Natural killer cell (primary cell): ENCODE measurements around the gene NARF. TPM values are rescaled to one million over a fixed set of nuclear protein-coding genes. Genes with fewer than 3 reads are reported as not detected.

ENCODE experiments used
- ATAC-seq, 3 donors: fragments of 150-1000 bp in 2 of 3; fragments of 200-7000 bp in 1 of 3; cut with Tn5 transposase; 1 replicate in 1 of 3; 2 replicates in 2 of 3; pipeline ENCODE4 v1.10.0; 2021; ENCODE audit warnings: mild to moderate bottlenecking in 2 of 3, moderate library complexity in 2 of 3
- DNase-seq, 2 donors: peaks; one replicate each; pipeline versions ENCODE4 v3.0.0 to v3.0.0-alpha.2; 2013 to 2021; ENCODE audit warnings: mixed read lengths in 1 of 2
- H3K27ac ChIP-seq: one replicate; pipeline ENCODE4 v1.5.1; 2013; ENCODE audit warnings: mild to moderate bottlenecking, low read length
- H3K27me3 ChIP-seq: one replicate; pipeline ENCODE4 v1.6.1; 2013; ENCODE audit warnings: low read length; ENCODE audit not compliant: control insufficient read depth, insufficient read depth
- H3K36me3 ChIP-seq: one replicate; pipeline ENCODE4 v1.6.1; 2013; ENCODE audit warnings: low read length; ENCODE audit not compliant: control insufficient read depth, insufficient read depth
- H3K4me1 ChIP-seq: one replicate; pipeline ENCODE4 v1.6.1; 2013; ENCODE audit warnings: low read length; ENCODE audit not compliant: control insufficient read depth, insufficient read depth
- H3K4me3 ChIP-seq: one replicate; pipeline ENCODE4 v1.5.1; 2013; ENCODE audit warnings: low read length
- H3K9me3 ChIP-seq: one replicate; pipeline ENCODE4 v1.6.1; 2013; ENCODE audit warnings: low read length; ENCODE audit not compliant: control insufficient read depth, insufficient read depth
- H3K27ac Mint-ChIP-seq, 2 donors: one replicate each; pipeline ENCODE4 v1.8.0; 2022; ENCODE audit warnings: mild to moderate bottlenecking in 2 of 2, mixed read lengths in 2 of 2, moderate library complexity in 1 of 2
- H3K27me3 Mint-ChIP-seq, 2 donors: one replicate each; pipeline ENCODE4 v1.8.0; 2022; ENCODE audit warnings: low read depth in 2 of 2, mixed read lengths in 2 of 2
- H3K36me3 Mint-ChIP-seq: one replicate; pipeline ENCODE4 v1.8.0; 2022; ENCODE audit warnings: mixed read lengths
- H3K4me1 Mint-ChIP-seq, 2 donors: one replicate each; pipeline ENCODE4 v1.8.0; 2022; ENCODE audit warnings: mixed read lengths in 2 of 2
- H3K4me3 Mint-ChIP-seq: one replicate; pipeline ENCODE4 v1.8.0; 2022; ENCODE audit warnings: mild to moderate bottlenecking, moderate library complexity, mixed read lengths
- H3K9me3 Mint-ChIP-seq, 2 donors: one replicate each; pipeline ENCODE4 v1.8.0; 2022; ENCODE audit warnings: mixed read lengths in 2 of 2
- CTCF ChIP-seq: fragments of 200-600 bp; IDR thresholded peaks from one replicate; pipeline ENCODE4 v1.8.0; 2022; ENCODE audit warnings: antibody characterized with exemption
- WGBS: methylation state at CpG from one replicate; pipeline ENCODE4 v1.1.7; 2013; ENCODE audit warnings: missing lambda C conversion rate; ENCODE audit not compliant: insufficient coverage; 5-methylcytosine and 5-hydroxymethylcytosine counted together
- intact Hi-C: fragments of 100-400 bp; cut with micrococcal nuclease; formaldehyde crosslinking; loops from one replicate; pipeline ENCODE4 v1.14.2; 2022
- total RNA-seq, 4 donors: library from RNA; stranded (reverse); fragments of 120-200 nt in 1 of 4; gene quantifications; one replicate each; pipeline versions ENCODE4 v1.2.3 to v1.2.4, GENCODE V29; 2013 to 2022

Gene NARF
- total RNA-seq, 3 donors from 2014 or later (not counting 1 experiment from before 2014, with no cell fraction given): 130 to 203 (median 158) TPM

DNA sequence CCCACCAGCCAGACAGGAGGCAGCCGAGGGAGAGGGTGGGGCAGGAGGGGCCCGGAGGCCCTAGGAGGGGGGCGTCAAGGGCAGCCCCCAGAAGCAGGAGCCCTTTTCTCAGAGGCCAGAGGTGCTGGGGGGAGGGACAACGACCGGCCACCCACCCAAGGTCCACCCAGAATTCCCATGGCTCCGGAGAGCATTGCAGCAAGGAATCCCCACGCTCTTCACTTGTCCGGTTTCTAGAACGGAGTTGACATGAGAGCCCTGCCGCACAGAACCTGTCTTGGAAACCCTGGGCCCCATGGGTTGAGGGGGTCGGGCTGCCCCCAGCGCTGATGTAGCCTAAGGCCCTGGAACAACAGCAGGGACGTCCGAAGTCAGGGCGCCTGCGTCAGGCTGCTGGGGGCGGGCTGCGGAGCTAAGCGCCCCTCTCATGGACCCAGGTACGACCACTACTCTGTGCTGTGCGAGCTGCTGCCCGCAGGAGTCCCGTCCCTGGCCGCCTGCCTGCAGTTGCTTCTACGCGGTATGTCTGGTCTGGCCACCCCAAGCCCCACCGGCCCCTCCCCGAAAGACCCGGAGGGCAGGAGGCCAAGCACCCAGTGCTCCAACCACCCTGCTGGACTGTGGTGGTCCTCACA is 19.2 kb upstream of the NARF start:
- Histone ChIP-seq H3K36me3 (peaks cover 42% of the 10 kb centered on the region), H3K4me1 (peaks cover 48% of the 10 kb centered on the region), H3K27me3 (no peaks in the 10 kb centered on the region), H3K9me3 (no peaks in the 10 kb centered on the region), H3K27ac (no peak overlapping the region), H3K4me3 (no peak overlapping the region)
- Mint-ChIP-seq H3K36me3 (no peaks in the 10 kb centered on the region), H3K27me3 (no peaks in the 10 kb centered on the region), H3K4me3 (no peak overlapping the region), H3K27ac (no peak overlapping the region), H3K4me1 (peaks cover 7 to 22% of the 10 kb centered on the region in 2 donors), H3K9me3 (no peaks in the 10 kb centered on the region)
- no peak for ATAC-seq
- 95% methylated on average over 29 of the region's 29 CpGs for WGBS
- intact Hi-C loops: no loop called here
- TF ChIP-seq CTCF: no peak
- no peak for DNase-seq

GRCh38 chr17:82439829-82440365 is 18.6 kb upstream of the NARF start:
- H3K9me3 Mint-ChIP-seq: no peaks in the 10 kb centered on the region
- 94% methylated on average over 34 of the region's 34 CpGs for WGBS
- intact Hi-C loops: no loop called here
- no peaks in the 10 kb centered on the region for H3K27me3 Mint-ChIP-seq
- peaks cover 7 to 19% of the 10 kb centered on the region in 2 donors for H3K4me1 Mint-ChIP-seq
- no peak overlapping the region for H3K27ac Mint-ChIP-seq
- H3K4me3 Mint-ChIP-seq: no peak overlapping the region
- H3K9me3 ChIP-seq: no peaks in the 10 kb centered on the region
- H3K36me3 Mint-ChIP-seq: no peaks in the 10 kb centered on the region
- DNase-seq (no peak), ATAC-seq (no peak)
- TF ChIP-seq CTCF: no peak
- peaks cover 48% of the 10 kb centered on the region for H3K4me1 ChIP-seq
- H3K4me3 ChIP-seq: no peak overlapping the region
- no peak overlapping the region for H3K27ac ChIP-seq
- peaks cover 47% of the 10 kb centered on the region for H3K36me3 ChIP-seq
- H3K27me3 ChIP-seq: no peaks in the 10 kb centered on the region

- no peak for TF ChIP-seq CTCF
- peak overlapping the region; percentile 33 to 54 for H3K27ac Mint-ChIP-seq
- Histone ChIP-seq H3K9me3 (no peaks in the 10 kb centered on the region), H3K27me3 (no peaks in the 10 kb centered on the region), H3K4me3 (no peak overlapping the region), H3K4me1 (peaks cover 48% of the 10 kb centered on the region), H3K36me3 (peaks cover 52% of the 10 kb centered on the region), H3K27ac (no peak overlapping the region)
- H3K36me3 Mint-ChIP-seq: no peaks in the 10 kb centered on the region
- no peaks in the 10 kb centered on the region for H3K27me3 Mint-ChIP-seq
- peaks cover 1 to 13% of the 10 kb centered on the region in 2 donors for H3K4me1 Mint-ChIP-seq
- DNase-seq (no peak), ATAC-seq (no peak)
- intact Hi-C loops: no loop called here
- WGBS: 60% methylated on average over 20 of the region's 22 CpGs
- no peaks in the 10 kb centered on the region for H3K9me3 Mint-ChIP-seq
- no peak overlapping the region for H3K4me3 Mint-ChIP-seq
Measured at GRCh38 chr17:82440469-82440981, 18.0 kb upstream of the NARF start.
